Measurements from ENCODE around the gene CPS1.

DNA sequence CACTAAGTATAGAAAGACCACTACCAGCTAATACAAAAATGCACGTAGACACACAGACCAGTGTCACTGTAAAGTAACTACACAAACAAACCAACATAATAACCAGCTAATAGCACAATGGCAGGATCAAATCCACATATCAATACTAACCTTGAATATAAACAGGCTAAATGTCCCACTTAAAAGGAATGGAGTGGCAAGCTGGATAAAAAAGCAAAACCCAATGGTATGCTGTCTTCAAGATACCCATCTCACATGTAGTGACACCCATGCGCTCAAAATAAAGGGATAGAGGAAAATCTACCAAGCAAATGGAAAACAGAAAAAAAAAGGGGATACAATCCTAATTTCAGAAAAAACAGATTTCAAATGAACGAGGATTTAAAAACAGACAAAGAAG lies 41.8 kb downstream of the CPS1 start:
- TF ChIP-seq, protein P1, sequence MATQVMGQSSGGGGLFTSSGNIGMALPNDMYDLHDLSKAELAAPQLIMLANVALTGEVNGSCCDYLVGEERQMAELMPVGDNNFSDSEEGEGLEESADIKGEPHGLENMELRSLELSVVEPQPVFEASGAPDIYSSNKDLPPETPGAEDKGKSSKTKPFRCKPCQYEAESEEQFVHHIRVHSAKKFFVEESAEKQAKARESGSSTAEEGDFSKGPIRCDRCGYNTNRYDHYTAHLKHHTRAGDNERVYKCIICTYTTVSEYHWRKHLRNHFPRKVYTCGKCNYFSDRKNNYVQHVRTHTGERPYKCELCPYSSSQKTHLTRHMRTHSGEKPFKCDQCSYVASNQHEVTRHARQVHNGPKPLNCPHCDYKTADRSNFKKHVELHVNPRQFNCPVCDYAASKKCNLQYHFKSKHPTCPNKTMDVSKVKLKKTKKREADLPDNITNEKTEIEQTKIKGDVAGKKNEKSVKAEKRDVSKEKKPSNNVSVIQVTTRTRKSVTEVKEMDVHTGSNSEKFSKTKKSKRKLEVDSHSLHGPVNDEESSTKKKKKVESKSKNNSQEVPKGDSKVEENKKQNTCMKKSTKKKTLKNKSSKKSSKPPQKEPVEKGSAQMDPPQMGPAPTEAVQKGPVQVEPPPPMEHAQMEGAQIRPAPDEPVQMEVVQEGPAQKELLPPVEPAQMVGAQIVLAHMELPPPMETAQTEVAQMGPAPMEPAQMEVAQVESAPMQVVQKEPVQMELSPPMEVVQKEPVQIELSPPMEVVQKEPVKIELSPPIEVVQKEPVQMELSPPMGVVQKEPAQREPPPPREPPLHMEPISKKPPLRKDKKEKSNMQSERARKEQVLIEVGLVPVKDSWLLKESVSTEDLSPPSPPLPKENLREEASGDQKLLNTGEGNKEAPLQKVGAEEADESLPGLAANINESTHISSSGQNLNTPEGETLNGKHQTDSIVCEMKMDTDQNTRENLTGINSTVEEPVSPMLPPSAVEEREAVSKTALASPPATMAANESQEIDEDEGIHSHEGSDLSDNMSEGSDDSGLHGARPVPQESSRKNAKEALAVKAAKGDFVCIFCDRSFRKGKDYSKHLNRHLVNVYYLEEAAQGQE (IDR thresholded peaks at IDR 0.05; ENCODE audit: insufficient read depth in 1 of 2, low read depth in 2 of 2, low read length in 2 of 2), result no peak
- TF ChIP-seq POLR2AphosphoS5 (IDR thresholded peaks at IDR 0.05; ENCODE audit: low read depth, low read length), result no peak

Measured in PFSK-1 (cell line).